LNCaP clone FGC (cell line): Measurements from ENCODE around the gene WASF1.

ENCODE experiments used
- DNase-seq: peaks from one replicate; pipeline ENCODE4 v3.0.0-alpha.2; 2011; ENCODE audit warnings: low read depth
- H3K4me3 ChIP-seq: 2 replicates; pipeline ENCODE4 v1.5.1; 2011; ENCODE audit warnings: mild to moderate bottlenecking, low read depth, low read length, control low read depth
- CTCF ChIP-seq: IDR thresholded peaks from 2 replicates; pipeline ENCODE4 v1.5.1; 2012; ENCODE audit warnings: mild to moderate bottlenecking; ENCODE audit not compliant: control insufficient read depth, insufficient read depth; ENCODE audit errors: extremely low read depth

The WASF1 gene

GRCh38 chr6:110179406-110180227 lies at the start of gene WASF1:
Gene WASF1 (minus strand): TSS chr6:110179670. CDS start chr6:110127601, 52,069 bp downstream.
- DNase-seq: peak; percentile 94
- H3K4me3 ChIP-seq: peak within 1 kb of the TSS; percentile 85
- TF ChIP-seq CTCF: 0 out of 2 replicates have a peak, but pooled peaks have one; percentile 9

DNA sequence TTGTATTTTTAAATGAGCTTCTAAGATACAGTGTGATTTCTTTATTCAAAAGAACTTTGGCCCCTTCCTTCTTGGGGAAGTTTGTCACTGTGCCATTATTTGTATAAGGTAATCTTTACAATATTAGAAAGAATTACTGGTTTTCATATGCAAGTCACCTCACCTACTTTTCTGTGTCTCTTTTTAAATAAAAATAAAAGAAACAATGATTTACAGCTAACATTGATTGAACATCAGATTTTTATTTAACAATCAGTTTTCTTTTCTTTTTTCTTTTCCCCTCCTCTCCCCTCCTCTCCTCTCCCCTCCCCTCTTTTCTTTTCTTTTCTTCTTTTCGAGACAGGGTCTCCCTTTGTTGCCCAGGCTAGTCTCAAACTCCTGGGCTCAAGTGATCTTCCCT lies 46.8 kb upstream of the WASF1 start:
- TF ChIP-seq CTCF: no peak
- DNase-seq: no peak
- no peak overlapping the region for H3K4me3 ChIP-seq

GRCh38 chr6:110221738-110222137 lies 42.3 kb upstream of the WASF1 start:
- no peak for DNase-seq
- TF ChIP-seq CTCF: no peak
- H3K4me3 ChIP-seq: no peak overlapping the region

- no peak for TF ChIP-seq CTCF
- DNase-seq: no peak
- no peak overlapping the region for H3K4me3 ChIP-seq
Measured at GRCh38 chr6:110217266-110217665, 37.8 kb upstream of the WASF1 start.

DNA sequence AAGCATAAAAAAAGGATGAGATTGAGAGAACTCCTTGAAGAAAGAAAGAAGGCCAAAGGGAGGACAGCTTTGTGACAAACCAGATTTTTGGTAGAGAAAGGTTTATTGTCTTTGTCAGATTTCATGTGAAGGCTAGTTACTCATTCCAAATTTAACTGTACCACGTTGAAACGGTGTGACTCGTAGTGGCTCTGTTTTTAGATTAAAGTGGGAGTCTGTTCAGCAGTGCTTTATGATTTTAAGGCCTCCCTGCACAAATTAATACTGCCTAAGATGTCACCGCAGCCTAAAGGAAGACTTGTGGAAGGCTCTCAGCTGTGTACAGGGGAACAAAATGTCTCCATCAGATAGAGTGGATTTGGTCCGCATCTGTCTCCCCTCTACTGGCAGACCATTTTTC lies 36.7 kb upstream of the WASF1 start:
- no peak for DNase-seq
- no peak for TF ChIP-seq CTCF
- no peak overlapping the region for H3K4me3 ChIP-seq

DNA sequence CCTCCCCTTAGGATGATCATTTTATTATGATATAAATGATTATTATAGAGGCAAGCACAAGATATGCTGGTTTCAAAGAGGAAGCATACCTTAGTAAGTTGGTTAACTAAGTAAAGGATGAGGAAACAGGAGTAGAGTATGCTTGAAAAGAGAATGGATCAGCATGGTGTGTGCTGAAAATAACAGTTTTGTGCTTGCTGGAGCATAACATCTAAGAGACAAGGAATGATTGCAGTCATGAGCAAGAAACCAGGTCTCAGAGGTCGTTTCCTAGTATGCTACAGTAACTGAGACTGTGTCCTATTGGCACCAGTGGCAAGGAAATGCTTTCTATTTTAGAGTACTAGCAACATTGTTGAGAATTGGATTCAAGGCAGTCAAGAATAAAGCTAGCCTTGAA lies 34.9 kb upstream of the WASF1 start:
- no peak overlapping the region for H3K4me3 ChIP-seq
- DNase-seq: no peak
- no peak for TF ChIP-seq CTCF

- no peak for DNase-seq
- TF ChIP-seq CTCF: no peak
- no peak overlapping the region for H3K4me3 ChIP-seq
Measured at GRCh38 chr6:110211753-110212152, 32.3 kb upstream of the WASF1 start.
